HG03095 (cell line): Measurements from ENCODE around the gene FEM1B.
A peak's percentile ranks its signal among the peaks of the same experiment; 100 is the strongest.

Experiments used
- ATAC-seq: cut with Tn5 transposase; IDR thresholded peaks from one replicate; pipeline ENCODE4 v1.9.1; 2021; ENCODE audit warnings: moderate library complexity; ENCODE audit not compliant: unreplicated experiment

Gene FEM1B

GRCh38 chr15:68283401-68283800, 5.9 kb downstream of the FEM1B start:
- no peak for ATAC-seq

- no peak for ATAC-seq
These were observed 7.2 kb downstream of the FEM1B start for GRCh38 chr15:68284616-68285258.

GRCh38 chr15:68285259-68285980, 7.9 kb downstream of the FEM1B start:
- ATAC-seq: no peak

- ATAC-seq: no peak
These were observed 8.7 kb downstream of the FEM1B start for GRCh38 chr15:68286256-68286655.

- ATAC-seq: no peak
These were observed 11.5 kb downstream of the FEM1B start for GRCh38 chr15:68289057-68289456.

- no peak for ATAC-seq
These were observed 12.2 kb downstream of the FEM1B start for GRCh38 chr15:68289621-68290352.

- no peak for ATAC-seq
These were observed 13.2 kb downstream of the FEM1B start for GRCh38 chr15:68290715-68291114.

- ATAC-seq: no peak
These were observed 14.7 kb downstream of the FEM1B start for GRCh38 chr15:68292157-68292781.

- ATAC-seq: no peak
These were observed 15.4 kb downstream of the FEM1B start for GRCh38 chr15:68292967-68293366.

GRCh38 chr15:68295014-68295805, 17.7 kb downstream of the FEM1B start:
- ATAC-seq: no peak

- no peak for ATAC-seq
These were observed 20.8 kb downstream of the FEM1B start for GRCh38 chr15:68298336-68298735.

GRCh38 chr15:68298882-68299381, 21.4 kb downstream of the FEM1B start:
- peak; percentile 80 for ATAC-seq

GRCh38 chr15:68299436-68299835, 21.9 kb downstream of the FEM1B start:
- ATAC-seq: peak; percentile 13

- ATAC-seq: no peak
These were observed 22.8 kb downstream of the FEM1B start for GRCh38 chr15:68300115-68300940.

GRCh38 chr15:68301301-68301700, 23.8 kb downstream of the FEM1B start:
- no peak for ATAC-seq

- ATAC-seq: no peak
These were observed 25.2 kb downstream of the FEM1B start for GRCh38 chr15:68302729-68303128.

GRCh38 chr15:68303134-68303533, 25.6 kb downstream of the FEM1B start:
- no peak for ATAC-seq

- no peak for ATAC-seq
These were observed 26.3 kb downstream of the FEM1B start for GRCh38 chr15:68303560-68304436.
